Activated B cell treated with CpG ODN at 0.5 μM for 24 hours (primary cell): ENCODE results near the gene CCDC146. TPM values are rescaled to one million over a fixed set of nuclear protein-coding genes. Genes with fewer than 3 reads are reported as not detected.

Experiments
- ATAC-seq: fragments of 200-7000 bp; cut with Tn5 transposase; one replicate; pipeline ENCODE4 v1.10.0; 2021; ENCODE audit warnings: low read depth, mild to moderate bottlenecking, moderate library complexity
- CTCF ChIA-PET: fragments of 350-600 bp; sonication (Branson Sonifier 250); formaldehyde crosslinking; loops from one replicate; lab custom pipeline; 2021; ENCODE audit warnings: antibody characterized with exemption; lab: Charles Lee
- POLR2A ChIA-PET: fragments of 350-600 bp; sonication (Branson Sonifier 250); formaldehyde crosslinking; loops from one replicate; lab custom pipeline; 2021; ENCODE audit warnings: antibody characterized with exemption; lab: Charles Lee
- DNase-seq: peaks from one replicate; pipeline ENCODE4 v3.0.0; 2022
- H3K27ac Mint-ChIP-seq: one replicate; pipeline ENCODE4 v1.8.0; 2020; ENCODE audit warnings: mixed read lengths
- H3K27me3 Mint-ChIP-seq: one replicate; pipeline ENCODE4 v1.8.0; 2021; ENCODE audit warnings: mixed read lengths
- H3K36me3 Mint-ChIP-seq: one replicate; pipeline ENCODE4 v1.8.0; 2021; ENCODE audit warnings: low read depth, mixed read lengths
- H3K4me1 Mint-ChIP-seq: one replicate; pipeline ENCODE4 v1.8.0; 2021; ENCODE audit warnings: mixed read lengths
- H3K4me3 Mint-ChIP-seq: one replicate; pipeline ENCODE4 v1.8.0; 2020; ENCODE audit warnings: mild to moderate bottlenecking, mixed read lengths
- H3K9me3 Mint-ChIP-seq: one replicate; pipeline ENCODE4 v1.8.0; 2020; ENCODE audit warnings: mixed read lengths
- CTCF ChIP-seq: fragments of 200-600 bp; IDR thresholded peaks from one replicate; pipeline ENCODE4 v1.8.0; 2022; ENCODE audit warnings: antibody characterized with exemption, mild to moderate bottlenecking
- intact Hi-C: fragments of 100-400 bp; cut with micrococcal nuclease; formaldehyde crosslinking; loops from one replicate; pipeline ENCODE4 v1.15.1; 2024
- total RNA-seq: library from RNA; stranded (reverse); gene quantifications from 2 replicates; pipeline ENCODE4 v1.2.3, GENCODE V29; 2022

The CCDC146 gene
- total RNA-seq, 1 donor from 2014 or later = 3.5 TPM

- ATAC-seq = no peak
- DNase-seq = no peak
- ChIA-PET POLR2A (interaction anchor here (0.6 kb wide), 1 partner anchor 146 kb away, joined by 5 read pairs; no protein-coding TSS in a partner anchor), CTCF (interaction anchor here (1.6 to 4.0 kb wide), 4 partner anchors 11 to 119 kb away, joined by 3 to 66 read pairs (median 26); no protein-coding TSS in a partner anchor)
- Mint-ChIP-seq H3K4me3 (no peak overlapping the region), H3K27ac (no peak overlapping the region), H3K9me3 (no peaks in the 10 kb centered on the region), H3K27me3 (no peaks in the 10 kb centered on the region), H3K36me3 (peaks cover 4% of the 10 kb centered on the region), H3K4me1 (no peaks in the 10 kb centered on the region)
- intact Hi-C loops = no loop called here
- TF ChIP-seq CTCF = no peak
These were observed 122.8 kb downstream of the CCDC146 start for GRCh38 chr7:77245015-77245755.

GRCh38 chr7:77246026-77246640, 123.7 kb downstream of the CCDC146 start:
- Mint-ChIP-seq H3K27me3 (no peaks in the 10 kb centered on the region), H3K9me3 (no peaks in the 10 kb centered on the region), H3K4me1 (no peaks in the 10 kb centered on the region), H3K4me3 (no peak overlapping the region), H3K27ac (no peak overlapping the region), H3K36me3 (peaks cover 4% of the 10 kb centered on the region)
- no peak for DNase-seq
- ChIA-PET CTCF (interaction anchor here (1.0 to 4.0 kb wide), 15 partner anchors 12 to 120 kb away, joined by 3 to 66 read pairs (median 4); partner anchors contain the start of gene FGL2), POLR2A (interaction anchor here (1.5 to 1.7 kb wide), 2 partner anchors 46 to 86 kb away, joined by 6 to 9 read pairs; partner anchors contain the start of gene FGL2)
- intact Hi-C loops = loop anchor here (2.0 kb wide), 1 partner anchor 43 kb away; no protein-coding TSS in a partner anchor
- no peak for ATAC-seq
- TF ChIP-seq CTCF = no peak

GRCh38 chr7:77247206-77247850, 124.9 kb downstream of the CCDC146 start:
- ChIA-PET CTCF (interaction anchor here (0.7 to 4.0 kb wide), 32 partner anchors 8 to 512 kb away, joined by 3 to 66 read pairs (median 4); partner anchors contain the start of genes CCDC146 and FGL2), POLR2A (interaction anchor here (0.8 to 1.7 kb wide), 6 partner anchors 47 to 168 kb away, joined by 3 to 9 read pairs (median 4); partner anchors contain the start of genes CCDC146 and FGL2)
- H3K27ac Mint-ChIP-seq = no peak overlapping the region
- no peak overlapping the region for H3K4me3 Mint-ChIP-seq
- peak; percentile 99 for ATAC-seq
- intact Hi-C loops = loop anchor here (1.0 to 2.0 kb wide), 5 partner anchors 45 to 125 kb away; partner anchors contain the start of gene CCDC146
- H3K27me3 Mint-ChIP-seq = no peaks in the 10 kb centered on the region
- no peaks in the 10 kb centered on the region for H3K36me3 Mint-ChIP-seq
- peak; percentile 70 for DNase-seq
- no peaks in the 10 kb centered on the region for H3K9me3 Mint-ChIP-seq
- peak; percentile 91 for TF ChIP-seq CTCF
- H3K4me1 Mint-ChIP-seq = no peaks in the 10 kb centered on the region

GRCh38 chr7:77248154-77248553, 125.7 kb downstream of the CCDC146 start:
- no peaks in the 10 kb centered on the region for H3K27me3 Mint-ChIP-seq
- H3K27ac Mint-ChIP-seq = no peak overlapping the region
- ChIA-PET CTCF (interaction anchor here (1.0 to 4.0 kb wide), 4 partner anchors 9 to 122 kb away, joined by 6 to 66 read pairs (median 44); partner anchors contain the start of gene FGL2), POLR2A (interaction anchor here (0.6 to 1.7 kb wide), 4 partner anchors 54 to 167 kb away, joined by 3 to 6 read pairs (median 4); partner anchors contain the start of gene CCDC146)
- TF ChIP-seq CTCF = no peak
- H3K4me3 Mint-ChIP-seq = no peak overlapping the region
- DNase-seq = no peak
- H3K36me3 Mint-ChIP-seq = no peaks in the 10 kb centered on the region
- no peaks in the 10 kb centered on the region for H3K9me3 Mint-ChIP-seq
- intact Hi-C loops = no loop called here
- ATAC-seq = no peak
- H3K4me1 Mint-ChIP-seq = no peaks in the 10 kb centered on the region
